ENCODE data around the gene RBMS3.
"Not testable (repeated sequence)": the region's sequence is repeated elsewhere in the genome, so short reads cannot be mapped to it uniquely, and the experiment has no call there.

RBMS3 gene

GRCh38 chr3:29481969-29482767 lies 201.3 kb downstream of the RBMS3 start:
- DNase-seq (ENCODE audit: low read depth): no peak

- no peak for DNase-seq (ENCODE audit: low read depth)
These were observed 203.8 kb downstream of the RBMS3 start for GRCh38 chr3:29484633-29485032.

DNA sequence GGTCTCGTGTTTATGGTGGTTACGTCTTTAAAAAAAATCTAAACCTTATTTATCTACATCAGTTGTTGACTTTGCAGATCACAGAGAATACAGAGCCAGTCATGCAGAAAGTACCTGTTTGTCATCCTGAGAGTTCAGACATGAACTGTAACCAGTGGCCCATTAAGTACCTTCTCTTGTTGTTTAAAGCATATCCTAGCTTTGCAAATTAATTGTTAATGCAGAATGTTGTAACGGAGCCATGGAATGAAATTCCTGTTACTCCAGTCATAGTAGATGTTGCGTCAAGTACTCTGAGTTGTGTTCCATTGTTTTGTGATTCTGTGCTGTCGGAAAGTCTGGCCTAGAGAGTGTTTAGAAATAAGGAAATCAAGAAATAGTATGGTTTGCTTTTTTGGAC lies 205.2 kb downstream of the RBMS3 start:
- peak; percentile 50 for DNase-seq (ENCODE audit: low read depth)

DNA sequence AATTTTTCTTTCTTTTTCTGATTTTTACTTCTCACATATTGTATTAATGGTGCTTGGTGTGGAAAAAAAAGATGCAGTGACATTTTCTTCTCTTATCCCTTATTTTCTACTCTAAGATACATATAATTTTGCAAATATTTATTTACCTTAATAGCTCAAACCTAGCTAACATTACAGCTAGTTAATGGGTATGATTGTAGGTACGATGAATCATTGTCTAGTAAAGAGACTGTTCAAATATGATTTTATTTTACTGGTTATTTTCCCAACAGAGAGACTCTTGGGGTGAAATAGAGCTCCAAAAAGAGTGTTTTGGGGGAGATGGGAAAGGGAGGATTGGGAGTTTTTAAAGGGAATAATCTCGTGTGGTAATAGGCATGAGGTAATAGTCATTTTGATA lies 206.0 kb downstream of the RBMS3 start:
- DNase-seq (ENCODE audit: low read depth): no peak

- DNase-seq (ENCODE audit: low read depth): no peak
These were observed 208.1 kb downstream of the RBMS3 start for GRCh38 chr3:29488922-29489321.

- DNase-seq (ENCODE audit: low read depth): no peak
These were observed 212.2 kb downstream of the RBMS3 start for GRCh38 chr3:29493109-29493508.

DNA sequence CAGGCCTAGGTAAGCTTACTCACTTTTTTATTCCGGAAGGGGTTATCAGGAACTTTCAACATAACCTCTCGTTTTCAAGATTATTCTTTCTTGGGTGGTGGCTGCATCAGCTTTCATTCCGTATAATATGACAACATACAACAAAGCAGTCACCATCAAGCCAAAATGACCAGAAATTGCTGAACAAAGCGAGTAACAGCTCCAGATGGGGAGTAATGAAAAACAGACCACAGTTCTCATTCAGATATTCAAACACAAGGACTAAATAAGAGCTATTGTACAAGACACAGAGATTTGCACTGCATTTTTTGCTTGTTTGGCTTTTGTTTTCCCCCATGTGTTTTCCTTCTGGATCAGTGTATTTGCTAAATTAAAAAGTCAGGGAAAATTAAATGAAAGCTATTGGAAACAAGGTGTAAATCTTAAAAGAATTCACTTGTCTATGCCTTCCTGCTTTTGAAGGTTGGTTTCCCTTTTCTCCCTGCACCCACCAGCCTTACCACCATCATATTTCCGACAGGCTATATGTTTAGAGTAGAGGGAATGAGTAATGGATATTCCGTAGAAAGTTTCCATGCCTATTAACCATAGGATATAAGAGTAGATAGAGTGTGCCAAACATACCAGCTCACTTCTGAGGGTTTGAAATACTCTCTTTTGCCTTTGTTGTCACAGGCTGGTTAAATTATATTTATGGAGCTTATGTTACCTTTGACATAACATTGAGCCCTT lies 213.6 kb downstream of the RBMS3 start:
- DNase-seq (ENCODE audit: low read depth): peak; percentile 54

- DNase-seq (ENCODE audit: low read depth): no peak
These were observed 216.4 kb downstream of the RBMS3 start for GRCh38 chr3:29497282-29497681.

- no peak for DNase-seq (ENCODE audit: low read depth)
These were observed 221.9 kb downstream of the RBMS3 start for GRCh38 chr3:29502771-29503170.

DNA sequence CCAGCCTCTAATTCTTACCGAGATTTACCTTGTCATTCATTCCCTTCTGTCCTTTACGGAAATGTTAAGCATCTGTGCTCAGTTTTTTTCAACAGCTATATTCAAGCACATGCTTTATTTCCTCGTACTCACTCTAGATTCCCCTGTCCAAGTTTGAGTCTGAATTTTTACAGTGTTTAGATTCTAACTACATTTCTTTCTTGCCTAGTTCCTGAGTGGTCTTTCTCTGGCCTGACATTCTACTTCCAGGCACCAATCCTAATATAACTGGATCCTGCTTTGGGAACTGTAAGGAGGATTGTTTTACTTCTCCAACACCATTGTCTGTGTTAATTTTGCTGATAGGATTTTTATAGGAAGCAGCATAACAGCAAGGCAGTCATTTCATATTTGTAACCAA lies 222.4 kb downstream of the RBMS3 start:
- no peak for DNase-seq (ENCODE audit: low read depth)

GRCh38 chr3:29503958-29504357 lies 223.1 kb downstream of the RBMS3 start:
- no peak for DNase-seq (ENCODE audit: low read depth)

DNA sequence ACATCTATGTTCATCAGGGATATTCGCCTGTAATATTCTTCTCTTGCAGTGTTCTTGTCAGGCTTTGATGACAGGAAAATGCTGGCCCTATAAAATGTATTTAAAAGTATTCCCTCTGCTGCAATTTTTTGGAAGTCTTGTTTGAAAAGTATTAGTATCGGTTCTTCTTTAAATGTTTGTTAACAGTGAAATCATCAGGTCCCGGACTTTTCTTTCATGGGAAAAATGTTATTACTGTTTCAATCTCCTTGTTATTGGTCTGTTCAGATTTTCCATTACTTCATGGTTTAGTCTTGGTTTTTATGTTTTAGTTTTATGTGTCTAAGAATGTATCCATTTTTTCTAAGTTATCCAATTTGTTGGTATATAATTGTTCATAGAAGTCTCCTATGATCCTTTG lies 225.6 kb downstream of the RBMS3 start:
- DNase-seq (ENCODE audit: low read depth): no peak

DNA sequence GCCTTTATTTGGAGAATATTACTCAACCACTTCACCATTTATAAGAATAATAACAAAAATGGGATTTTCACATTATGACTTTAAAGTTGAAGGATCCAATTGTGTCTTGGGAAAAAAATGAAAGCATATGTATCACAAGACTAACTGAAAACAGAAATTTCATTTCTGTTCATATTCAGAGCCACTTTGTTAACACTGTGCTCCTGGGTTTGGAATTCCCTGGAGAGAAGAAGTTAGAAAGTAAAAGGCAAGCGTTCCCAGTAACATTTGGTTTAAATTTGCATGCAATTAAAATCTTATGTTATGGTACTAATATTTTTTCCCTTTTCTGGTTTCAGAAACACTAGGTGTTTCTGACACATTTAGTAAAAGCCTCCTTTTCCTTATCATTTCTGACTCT lies 230.8 kb downstream of the RBMS3 start:
- DNase-seq (ENCODE audit: low read depth): no peak

DNA sequence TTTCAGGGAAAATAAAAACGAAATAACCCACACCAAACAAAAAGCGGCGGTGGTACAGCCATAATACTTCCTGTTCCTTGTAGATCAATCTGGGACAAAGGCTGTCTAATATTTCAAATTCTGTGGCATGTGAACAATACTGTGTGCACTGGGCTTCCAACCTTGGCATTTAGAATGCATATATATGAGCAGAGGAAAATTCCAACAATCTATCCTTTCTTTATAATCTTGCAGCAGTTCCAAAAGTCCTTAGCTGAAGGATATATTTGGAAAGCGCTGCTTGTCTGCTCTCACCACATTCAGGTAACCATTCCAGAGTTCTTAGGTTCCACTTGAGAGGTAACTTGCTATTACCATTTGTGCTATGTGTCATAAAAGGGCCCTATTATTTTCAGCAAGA lies 231.8 kb downstream of the RBMS3 start:
- no peak for DNase-seq (ENCODE audit: low read depth)

DNA sequence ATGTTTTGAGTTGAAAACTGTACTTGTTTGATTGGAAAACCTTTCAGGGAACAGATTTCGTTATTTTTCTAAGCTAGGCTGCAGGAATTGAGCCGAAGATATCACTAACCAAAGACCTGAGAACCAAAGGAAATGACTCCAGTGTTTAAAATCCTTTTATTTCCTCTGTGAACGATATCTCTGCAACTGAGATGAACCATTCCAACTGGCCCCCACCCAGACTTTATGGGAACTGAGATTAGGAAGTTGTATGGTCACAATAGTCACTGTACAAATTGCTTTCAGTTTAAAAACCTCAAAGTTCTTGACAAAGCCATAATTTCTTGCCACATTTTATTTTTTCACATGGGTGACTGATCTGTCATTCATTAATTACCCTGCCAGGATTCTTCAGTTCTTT lies 232.4 kb downstream of the RBMS3 start:
- no peak for DNase-seq (ENCODE audit: low read depth)

- DNase-seq (ENCODE audit: low read depth): no peak
These were observed 233.3 kb downstream of the RBMS3 start for GRCh38 chr3:29514170-29514569.

DNA sequence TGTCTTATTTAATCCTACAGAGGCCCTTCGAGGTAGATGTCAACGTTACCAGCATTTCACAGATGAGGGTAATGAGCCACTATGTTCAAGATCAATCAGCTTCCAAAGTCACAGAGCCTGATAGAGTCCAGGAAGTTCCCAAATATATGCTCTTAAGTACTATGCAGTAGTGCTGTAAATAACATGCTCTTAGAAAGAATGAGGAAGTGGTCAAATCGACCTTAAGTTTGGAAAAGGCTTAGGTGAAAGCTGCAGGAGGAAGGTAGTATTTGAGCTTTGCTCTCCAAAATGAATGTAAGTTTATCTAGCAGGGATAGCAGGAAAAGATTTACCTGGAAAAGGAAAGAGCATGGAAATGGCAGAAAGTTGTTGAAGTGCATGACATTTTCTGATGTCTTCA lies 234.0 kb downstream of the RBMS3 start:
- DNase-seq (ENCODE audit: low read depth): no peak

DNA sequence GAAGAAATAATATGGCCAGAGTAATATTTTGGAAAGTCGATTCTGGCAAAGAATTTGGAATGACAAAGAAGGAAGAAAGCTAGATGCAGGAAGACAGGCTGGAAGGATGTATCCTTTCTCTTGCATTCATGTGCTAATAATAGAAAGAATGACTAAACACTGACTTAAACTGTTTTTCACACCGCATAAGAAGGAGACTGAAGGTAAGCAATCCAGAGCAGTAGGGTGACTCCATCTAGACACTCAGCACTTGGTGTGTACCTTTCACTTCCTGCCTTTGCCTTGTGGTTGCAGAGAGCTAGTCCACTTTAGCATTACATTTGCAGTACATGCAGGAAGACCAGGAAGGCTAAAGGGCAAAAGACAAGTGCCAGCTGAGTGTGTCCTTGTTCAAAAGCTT lies 234.6 kb downstream of the RBMS3 start:
- no peak for DNase-seq (ENCODE audit: low read depth)

GRCh38 chr3:29516164-29516563 lies 235.3 kb downstream of the RBMS3 start:
- DNase-seq (ENCODE audit: low read depth): no peak

DNA sequence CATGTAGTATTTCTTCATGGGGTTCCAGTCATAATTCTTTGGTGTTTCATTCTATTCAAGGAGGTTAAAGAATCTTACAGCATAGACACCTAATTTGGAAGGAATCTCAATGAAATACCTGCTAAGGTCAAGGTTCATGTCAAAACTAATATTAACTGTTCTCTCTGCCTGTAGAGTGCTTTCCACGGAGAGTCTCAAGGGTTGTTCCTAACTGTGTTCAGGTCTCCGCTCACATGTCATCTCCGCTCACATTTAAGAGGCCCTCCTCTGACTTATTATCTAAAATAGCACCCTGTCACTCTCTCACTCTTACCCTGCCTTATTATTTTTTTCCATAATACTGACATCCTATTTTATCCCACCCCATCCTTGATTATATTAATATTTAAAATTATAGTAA lies 239.9 kb downstream of the RBMS3 start:
- no peak for DNase-seq (ENCODE audit: low read depth)

- DNase-seq (ENCODE audit: low read depth): no peak
These were observed 240.4 kb downstream of the RBMS3 start for GRCh38 chr3:29521293-29521692.

DNA sequence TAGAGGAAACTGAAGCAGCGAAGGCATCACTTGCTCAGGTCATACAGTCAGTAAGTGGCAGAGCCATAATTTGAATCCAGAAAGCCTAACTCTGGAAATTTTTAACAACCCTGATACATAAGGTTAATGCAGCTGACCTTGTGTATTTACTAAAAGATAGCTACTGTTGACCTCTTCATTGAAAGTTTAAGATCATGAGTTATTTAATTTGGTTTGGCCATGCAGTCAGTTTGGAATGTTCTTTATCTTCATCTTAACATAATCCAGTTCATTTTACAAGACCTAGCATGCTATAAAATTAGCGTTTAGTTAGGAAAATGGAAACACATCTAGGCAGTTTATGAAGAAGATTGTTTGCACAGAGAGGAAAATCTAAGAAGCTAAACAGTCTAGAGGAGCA lies 240.9 kb downstream of the RBMS3 start:
- DNase-seq (ENCODE audit: low read depth): no peak

GRCh38 chr3:29524433-29524832 lies 243.6 kb downstream of the RBMS3 start:
- DNase-seq (ENCODE audit: low read depth): not testable (repeated sequence)
